GM18868 (cell line): ENCODE measurements around the gene CLDN34.
A peak's percentile ranks its signal among the peaks of the same experiment; 100 is the strongest.

Experiments used
- ATAC-seq: cut with Tn5 transposase; IDR thresholded peaks from one replicate; pipeline ENCODE4 v1.9.1; 2021; ENCODE audit warnings: mild to moderate bottlenecking, moderate library complexity; ENCODE audit not compliant: unreplicated experiment

The CLDN34 gene

DNA sequence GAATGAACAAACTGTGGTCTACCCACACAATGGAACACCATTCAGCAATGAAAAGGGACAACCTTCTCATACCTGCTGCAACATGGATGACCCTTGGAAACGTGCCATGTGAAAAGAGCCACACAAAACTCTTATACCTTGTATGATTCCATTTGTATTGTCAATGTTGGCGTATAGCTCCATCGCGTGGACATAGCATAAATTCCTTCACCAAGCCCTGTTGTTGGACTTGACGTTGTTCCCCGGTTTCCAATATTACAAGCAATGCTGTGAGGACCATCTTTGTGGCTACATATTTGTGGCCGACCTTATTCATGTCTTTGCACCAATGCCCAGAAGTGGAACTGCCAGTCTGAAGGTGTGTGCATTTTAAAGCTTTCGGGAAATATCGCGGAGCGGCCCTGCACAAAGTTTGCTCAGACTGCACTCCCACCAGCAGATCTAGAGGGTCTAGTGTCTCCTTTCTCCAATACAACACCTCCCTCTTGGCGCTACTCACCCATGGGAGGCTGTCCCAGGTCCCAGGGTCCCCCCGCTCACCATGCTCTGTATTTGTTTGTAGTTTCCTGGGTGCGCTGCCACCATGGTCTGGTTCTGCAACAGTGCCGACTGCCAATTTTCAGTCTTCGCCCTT is at the start of gene CLDN34:
Gene CLDN34, plus strand, starts transcription at position 584 of the 634 bp plus-strand sequence. Its CDS starts 0 bp downstream, at position 584.
- no peak for ATAC-seq

GRCh38 chrX:9917861-9918260 is 49.3 kb upstream of the CLDN34 start:
- no peak for ATAC-seq

- no peak for ATAC-seq
These were observed 47.5 kb upstream of the CLDN34 start for GRCh38 chrX:9919632-9920172.

- no peak for ATAC-seq
These were observed 45.8 kb upstream of the CLDN34 start for GRCh38 chrX:9921407-9921806.

DNA sequence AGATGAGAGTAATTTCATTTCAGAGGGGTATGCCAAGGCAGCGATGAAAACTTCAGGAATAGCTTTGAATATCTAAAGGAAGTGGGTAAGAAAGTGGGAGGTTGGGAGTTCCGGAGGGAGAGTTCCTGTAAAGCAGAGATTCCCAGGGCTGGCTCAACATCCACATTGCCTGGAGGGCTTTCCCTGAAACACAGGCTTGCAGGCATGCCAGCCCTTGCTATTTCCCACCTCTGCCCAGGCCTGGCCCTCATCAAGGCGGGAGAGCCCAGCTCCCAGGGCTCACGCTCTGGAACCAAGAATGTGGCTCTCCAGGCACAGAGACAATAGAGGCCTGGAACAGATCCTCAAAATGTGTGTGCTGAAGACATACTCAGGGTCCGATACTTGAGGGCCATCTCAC is 43.8 kb upstream of the CLDN34 start:
- ATAC-seq, result no peak

GRCh38 chrX:9926002-9926401 is 41.2 kb upstream of the CLDN34 start:
- no peak for ATAC-seq

DNA sequence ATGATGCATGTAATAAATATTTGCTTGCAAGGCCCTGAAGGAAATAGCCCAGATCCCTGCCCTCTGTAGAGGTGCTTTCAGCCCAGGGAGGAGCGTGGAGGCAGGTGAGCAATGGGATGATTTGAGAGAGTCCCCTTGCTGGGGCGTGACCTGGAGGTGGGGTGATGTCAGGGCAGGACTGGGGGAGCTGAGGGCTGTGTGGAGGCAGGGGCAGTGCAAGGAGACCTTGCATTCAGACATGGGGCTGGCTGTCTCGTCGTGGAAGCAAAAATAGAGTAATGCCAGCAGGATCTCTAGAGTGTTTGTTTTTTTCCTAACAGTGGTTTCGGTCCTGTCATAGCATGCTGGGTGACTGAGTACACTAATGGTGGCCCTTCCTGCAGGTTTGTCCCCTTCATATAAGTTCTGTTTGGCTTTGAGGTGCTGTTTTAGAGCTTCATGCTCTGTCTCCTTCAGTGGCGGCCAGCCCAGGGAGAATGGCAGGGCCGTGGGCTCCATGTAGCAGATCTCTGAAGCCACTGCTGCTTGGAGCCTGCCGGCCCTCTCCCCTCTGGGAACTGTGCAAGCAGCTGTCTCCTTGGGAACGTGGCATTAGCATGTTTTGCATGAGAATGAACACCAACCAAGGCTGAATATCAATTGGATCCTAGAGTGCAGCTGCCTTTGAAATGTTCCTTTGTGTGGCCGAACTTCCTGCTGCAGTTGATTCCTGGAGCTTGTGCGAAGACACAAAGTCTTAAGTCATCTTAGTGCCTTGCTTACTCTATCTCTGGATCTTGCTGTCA is 39.3 kb upstream of the CLDN34 start:
- ATAC-seq, result no peak

DNA sequence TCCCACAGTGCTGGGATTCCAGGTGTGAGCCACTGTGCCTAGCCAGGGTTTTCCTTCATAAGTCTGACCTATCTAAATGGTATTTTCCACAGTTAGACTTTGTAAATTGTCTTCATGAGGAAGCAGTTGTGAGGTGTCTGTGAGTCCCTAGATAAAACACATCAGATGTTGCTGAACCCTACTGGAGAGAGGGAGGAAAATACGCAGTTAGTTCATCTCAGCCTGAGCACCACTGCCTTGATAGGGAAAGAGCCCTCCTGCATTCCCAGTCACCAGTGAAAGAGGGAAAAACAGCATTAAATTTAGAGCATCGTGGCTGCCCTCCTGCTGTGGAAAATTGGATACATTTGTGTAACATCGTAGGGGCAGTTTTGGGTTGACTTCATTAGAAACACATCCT is 31.7 kb upstream of the CLDN34 start:
- ATAC-seq, result no peak

DNA sequence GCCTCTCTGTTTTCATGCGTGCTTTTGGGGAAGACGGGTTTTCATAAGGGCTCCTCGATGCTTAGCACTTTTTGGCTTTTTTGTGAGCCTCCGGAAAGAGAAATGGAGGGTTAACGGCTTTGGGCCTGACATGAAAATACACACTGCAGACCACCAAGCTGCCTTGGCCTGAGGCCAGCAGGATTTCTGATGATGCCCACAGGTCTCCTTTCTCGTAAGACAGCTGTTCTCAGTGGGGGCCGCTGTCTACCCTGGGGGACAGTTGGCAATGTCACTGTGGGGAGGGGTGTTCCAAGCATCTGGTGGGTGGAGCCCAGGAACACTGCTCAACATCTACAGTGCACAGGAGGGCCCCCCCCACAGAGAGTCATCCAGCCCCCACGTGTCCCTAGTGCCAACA is 29.4 kb upstream of the CLDN34 start:
- no peak for ATAC-seq

DNA sequence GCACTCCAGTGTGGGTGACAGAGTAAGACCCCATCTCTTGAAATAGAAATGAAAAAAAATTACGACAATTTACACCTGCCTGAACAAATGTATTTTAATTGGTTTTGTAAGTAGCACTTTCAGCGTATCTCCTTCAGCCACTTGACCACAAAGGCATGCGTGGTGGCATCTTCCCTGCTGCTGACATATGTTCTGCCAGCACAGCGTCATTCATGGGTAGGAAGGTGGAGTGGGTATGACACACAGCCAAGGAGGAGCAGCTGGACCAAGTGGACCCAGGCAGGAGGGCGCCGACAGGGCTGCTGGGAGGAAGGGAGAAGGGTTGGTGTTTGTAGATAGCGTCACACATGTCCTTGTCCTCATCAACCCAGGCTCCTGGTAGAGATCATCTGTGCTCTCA is 28.6 kb upstream of the CLDN34 start:
- ATAC-seq, result no peak

DNA sequence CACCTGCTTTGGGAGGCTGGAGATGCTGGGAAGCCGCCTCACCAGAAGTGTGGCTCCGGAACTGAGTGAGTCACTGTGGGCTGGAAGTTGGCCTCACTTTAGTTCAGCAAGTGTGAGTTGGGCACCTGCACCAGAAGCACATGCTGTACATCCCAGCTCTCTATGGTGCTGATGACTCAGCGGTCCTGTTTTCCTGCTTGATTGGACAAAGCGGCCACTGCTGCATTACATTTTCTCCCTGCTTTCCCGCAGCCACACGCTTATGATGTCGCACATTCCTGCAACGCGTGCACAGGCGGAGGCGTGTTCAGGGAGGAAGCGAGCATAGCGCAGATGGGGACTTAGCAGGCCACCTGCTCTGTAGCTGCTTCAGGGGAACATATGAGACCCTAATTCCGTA is 26.7 kb upstream of the CLDN34 start:
- no peak for ATAC-seq

DNA sequence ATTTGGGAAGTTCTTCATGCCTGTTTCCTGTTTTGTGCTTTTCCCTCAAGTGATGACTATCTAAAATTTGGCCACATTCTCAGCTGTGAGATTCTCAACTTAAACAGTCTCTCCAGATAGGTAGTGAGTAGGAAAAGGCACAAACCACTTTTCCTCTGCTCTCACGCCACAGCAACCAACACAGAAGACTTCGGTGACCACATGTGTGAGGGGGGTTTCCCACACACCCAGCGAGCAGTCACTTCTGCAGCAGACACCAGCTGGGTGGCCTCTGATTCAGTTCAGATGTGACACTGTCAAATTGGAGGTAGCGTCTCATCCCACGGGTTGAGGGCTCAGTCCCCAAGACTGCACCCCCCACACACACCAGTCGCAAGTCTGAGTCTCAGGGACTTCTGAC is 25.1 kb upstream of the CLDN34 start:
- peak; percentile 96 for ATAC-seq

- peak; percentile 53 for ATAC-seq
These were observed 23.7 kb upstream of the CLDN34 start for GRCh38 chrX:9943420-9943819.

DNA sequence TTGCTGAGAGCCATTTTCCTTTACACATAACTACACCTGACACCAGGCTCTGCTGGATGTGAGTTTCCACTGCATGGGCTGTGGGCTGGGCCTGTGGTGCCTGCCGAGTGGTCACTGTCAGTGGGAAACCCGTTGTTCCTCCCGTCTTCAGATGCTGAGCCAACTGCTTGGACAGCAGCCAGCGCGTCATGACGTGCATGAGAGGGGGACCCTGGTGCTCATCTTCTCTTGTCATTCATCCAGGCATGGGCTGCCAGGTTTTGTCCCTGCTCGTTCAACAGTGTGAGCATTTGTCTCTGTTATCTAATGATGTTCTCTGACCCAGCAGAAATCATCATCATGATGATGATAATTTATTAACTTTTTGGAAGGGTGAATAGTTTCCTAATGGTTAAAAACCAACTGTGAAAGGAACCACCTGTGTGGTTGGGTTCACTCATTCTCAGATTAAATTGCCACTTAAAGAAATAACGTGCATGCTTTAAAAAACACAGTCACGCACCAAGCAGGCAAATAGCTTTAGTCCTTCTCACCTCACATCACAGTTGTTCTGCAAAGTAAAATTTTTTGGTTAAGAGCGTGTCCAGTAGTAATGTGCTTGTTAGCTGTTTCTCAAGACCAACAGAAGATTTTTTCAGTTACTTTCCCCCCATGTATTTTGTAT is 19.9 kb upstream of the CLDN34 start:
- no peak for ATAC-seq

DNA sequence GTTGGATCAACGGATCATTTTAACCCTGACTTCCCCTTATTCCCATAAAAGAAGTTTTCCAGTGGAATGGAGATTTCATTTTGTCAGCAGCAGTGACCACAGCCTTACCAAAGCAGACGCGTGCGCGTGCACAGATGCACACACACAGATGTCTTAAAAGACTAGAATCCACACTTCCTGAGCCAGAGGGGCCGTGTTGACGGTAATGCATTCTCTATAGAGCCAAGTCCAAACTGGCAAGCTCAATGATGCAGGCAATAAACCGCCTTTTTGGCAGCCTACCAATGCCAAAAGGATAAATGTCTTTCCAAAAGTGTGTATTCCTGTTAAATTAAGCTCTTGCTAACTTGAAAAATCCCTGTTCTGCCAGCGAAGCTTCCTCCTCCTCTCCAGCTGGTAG is 18.8 kb upstream of the CLDN34 start:
- ATAC-seq, result no peak

GRCh38 chrX:9952300-9952699 is 14.9 kb upstream of the CLDN34 start:
- no peak for ATAC-seq

DNA sequence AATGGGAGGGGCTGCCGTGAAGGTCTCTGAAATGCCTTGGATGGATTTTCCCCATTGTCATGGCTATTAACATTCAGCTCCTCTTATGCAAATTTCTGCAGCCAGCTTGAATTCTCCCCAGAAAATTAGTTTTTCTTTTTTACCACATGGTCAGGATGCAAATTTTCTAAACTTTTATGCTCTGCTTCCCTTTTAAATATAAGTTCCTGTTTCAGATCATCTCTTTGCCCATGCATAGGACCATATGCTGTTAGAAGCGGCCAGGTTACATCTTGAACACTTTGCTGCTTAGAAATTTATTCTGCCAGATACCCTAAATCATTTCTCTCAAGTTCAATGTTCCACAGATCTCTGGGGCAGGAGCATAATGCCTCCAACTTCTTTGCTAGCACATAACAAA is 13.8 kb upstream of the CLDN34 start:
- ATAC-seq, result no peak

GRCh38 chrX:9955506-9955905 is 11.7 kb upstream of the CLDN34 start:
- ATAC-seq, result no peak

DNA sequence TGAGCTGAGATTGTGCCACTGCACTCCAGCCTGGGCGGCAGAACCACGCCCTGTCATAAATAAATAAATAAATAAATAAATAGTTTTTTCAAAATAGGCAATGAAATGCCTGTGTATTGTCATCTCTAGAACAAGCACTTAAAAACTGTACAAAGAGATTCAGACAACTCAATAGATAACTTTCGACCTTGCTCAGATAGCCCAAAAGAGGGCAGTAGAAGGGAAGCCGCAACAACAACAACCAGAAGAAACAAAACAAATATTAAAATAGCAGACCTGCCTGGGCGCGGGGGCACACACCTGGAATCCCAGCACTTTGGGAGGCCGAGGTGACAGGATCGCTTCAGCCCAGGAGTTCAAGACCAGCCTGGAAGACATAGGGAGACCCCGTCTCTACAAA is 9.4 kb upstream of the CLDN34 start:
- no peak for ATAC-seq

GRCh38 chrX:9958183-9958582 is 9.0 kb upstream of the CLDN34 start:
- no peak for ATAC-seq

GRCh38 chrX:9961750-9962149 is 5.4 kb upstream of the CLDN34 start:
- ATAC-seq, result no peak

GRCh38 chrX:9977635-9978034 is 10.5 kb downstream of the CLDN34 start:
- no peak for ATAC-seq
